NOMO-1 (cell line): ENCODE data around the gene NABP1.
"Not testable (repeated sequence)": the region's sequence is repeated elsewhere in the genome, so short reads cannot be mapped to it uniquely, and the experiment has no call there.

Experiments used
- DNase-seq, 2 experiments: peaks; one replicate each; lab custom pipeline; 2025; ENCODE audit not compliant: unreplicated experiment in 2 of 2; lab: John Stamatoyannopoulos, UW

Gene NABP1, protein sequence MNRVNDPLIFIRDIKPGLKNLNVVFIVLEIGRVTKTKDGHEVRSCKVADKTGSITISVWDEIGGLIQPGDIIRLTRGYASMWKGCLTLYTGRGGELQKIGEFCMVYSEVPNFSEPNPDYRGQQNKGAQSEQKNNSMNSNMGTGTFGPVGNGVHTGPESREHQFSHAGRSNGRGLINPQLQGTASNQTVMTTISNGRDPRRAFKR

DNA sequence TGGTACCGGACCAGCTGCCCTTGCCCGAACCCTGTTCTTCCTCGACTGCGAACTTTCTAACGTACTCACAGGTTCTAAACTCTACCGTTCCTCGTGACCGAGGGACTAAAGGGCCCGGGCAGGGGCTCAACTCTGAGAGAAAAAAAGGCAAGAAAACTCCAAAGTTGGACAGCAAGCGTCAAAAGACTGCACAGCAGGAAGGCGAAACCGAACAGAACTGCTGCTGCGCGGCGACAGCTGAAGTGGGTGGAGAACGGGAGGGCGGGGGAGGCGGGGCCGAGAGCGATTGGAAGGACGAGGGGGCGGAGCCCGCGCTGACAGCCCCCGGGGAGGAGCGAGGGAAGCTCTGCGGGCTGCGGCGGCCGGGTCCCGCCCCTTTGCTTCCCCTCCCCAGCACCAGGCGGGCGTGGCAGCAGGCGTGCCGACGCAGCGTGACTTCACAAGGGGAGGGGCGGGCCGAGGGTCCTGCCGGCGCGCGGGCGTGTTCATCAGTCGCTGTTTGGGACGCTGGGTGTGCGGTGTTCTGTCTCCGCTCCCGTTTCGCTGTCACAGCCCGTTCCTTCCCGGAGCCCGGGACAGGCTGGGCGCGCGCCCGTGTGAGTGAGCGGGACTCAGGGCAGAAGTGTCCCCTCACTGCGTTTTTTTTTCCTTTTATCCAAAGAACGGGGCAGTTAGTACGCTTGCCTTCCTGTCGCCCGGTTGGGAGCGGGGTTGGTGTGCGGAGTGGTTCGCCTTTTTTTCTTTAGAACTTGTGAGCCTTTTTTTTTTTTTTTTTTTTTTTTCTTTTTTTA is at the start of gene NABP1:
TSS of gene NABP1 (plus strand) at position 491 of the 791 bp plus-strand sequence. CDS start 479 bp downstream, outside the sequence.
- DNase-seq: peak; percentile 97 to 98

DNA sequence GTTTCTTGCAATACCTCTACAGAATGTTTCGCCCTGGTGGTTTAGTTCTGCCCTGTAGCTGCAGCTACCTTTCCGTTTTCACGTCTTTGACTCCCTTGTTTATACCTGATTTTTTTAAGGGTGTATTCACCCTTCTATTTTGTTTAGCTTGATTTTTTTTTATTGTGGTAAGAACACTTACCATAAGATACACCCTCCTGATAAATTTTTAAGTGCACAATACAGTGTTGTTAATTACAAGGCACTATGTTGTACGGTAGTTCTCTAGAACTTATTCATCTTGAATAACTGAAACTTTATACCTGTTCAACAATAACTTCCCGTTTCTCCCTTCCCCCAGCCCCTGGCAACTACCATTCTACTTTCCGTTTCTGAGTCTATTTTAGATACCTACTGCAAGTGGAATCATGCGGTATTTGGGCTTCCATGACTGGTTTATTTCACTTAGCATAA is 48.9 kb upstream of the NABP1 start:
- no peak for DNase-seq

DNA sequence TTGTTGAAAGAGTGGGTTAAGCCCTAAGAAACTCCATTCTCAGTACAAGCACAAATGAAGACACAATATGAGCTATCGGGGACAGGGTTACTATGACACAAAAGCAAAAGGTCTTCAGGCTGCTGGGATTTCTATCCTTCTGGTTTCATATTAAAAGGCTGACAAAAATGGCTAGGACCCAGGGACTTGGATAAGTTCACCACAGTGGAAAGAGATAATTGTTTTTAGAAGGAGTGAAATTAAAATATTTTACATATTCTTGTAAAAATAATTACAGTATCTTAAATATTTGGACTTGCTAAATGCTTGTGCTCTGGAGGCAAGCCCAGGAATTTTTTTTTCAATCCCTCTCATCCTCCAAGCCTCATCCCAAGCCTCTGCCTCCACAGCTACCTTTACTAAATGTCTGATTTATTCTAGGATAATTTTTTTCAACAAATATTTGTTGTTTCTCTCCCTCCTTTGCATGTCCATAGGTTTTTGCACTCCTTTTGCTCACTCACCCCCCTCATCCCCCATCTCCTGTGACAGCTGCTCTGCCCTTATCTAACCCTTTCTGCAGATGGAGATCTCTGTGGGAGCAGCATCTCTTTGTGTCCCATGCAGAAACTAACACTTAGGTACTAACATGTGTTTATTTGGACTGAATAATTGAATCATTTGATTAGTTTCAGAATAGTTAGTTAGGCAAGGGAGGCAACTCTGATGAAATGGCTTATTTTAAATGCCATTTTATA is 47.8 kb upstream of the NABP1 start:
- no peak for DNase-seq

DNA sequence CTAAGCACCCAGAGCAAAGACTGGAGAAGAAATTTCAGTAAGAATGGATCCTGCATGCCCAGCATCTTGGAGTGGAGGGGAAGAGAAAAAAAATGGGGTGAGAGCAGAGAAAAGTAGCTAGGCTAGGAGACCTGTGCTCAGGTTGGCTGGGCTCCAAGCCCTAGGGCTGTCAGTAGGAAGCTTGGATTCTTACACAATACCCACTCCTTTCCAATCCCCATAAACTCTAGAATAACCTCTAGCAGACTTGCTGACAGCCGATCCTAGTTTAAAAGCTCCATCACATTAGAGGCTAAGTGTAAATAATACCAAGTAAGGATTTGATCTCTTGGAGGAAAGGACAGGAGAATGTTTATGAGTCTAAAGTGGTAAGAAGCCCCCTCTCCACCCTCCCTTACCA is 46.2 kb upstream of the NABP1 start:
- DNase-seq: no peak

DNA sequence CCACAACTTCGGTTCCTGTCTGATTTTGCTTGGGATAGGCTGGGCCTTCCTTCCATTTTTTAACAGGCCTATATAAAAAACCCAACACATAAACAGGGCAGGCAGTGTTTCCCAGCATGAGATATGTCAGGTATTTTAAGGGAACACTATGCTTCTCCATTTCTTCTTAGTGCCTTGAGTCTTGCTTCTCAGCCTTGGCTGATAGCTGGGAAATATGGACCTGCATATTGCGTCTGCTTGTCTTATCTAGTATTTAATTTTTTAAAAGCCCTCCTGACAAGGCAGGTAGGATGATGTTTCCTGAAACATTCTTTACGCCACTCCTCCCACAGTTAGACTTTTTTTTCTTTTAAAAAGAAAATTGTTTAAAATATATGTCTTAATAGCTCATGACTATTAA is 45.5 kb upstream of the NABP1 start:
- no peak for DNase-seq

DNA sequence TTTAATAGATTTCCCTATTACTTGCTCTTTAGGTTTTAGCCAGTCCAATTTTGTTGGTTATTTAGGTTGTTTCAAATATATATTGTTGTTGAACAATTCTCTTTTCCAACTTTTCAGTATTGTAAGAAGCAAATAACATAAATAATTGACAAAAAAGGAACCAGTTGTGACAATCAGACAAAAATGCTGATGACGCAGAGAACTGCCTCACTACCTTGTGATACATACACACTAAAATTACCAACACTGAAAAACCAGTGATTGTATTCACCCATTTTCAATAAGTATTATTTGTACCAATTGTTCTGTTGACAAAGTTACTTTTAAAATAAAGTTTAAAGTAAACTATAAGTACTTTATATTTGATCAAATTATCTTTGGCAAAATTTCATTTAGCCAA is 43.1 kb upstream of the NABP1 start:
- no peak for DNase-seq

DNA sequence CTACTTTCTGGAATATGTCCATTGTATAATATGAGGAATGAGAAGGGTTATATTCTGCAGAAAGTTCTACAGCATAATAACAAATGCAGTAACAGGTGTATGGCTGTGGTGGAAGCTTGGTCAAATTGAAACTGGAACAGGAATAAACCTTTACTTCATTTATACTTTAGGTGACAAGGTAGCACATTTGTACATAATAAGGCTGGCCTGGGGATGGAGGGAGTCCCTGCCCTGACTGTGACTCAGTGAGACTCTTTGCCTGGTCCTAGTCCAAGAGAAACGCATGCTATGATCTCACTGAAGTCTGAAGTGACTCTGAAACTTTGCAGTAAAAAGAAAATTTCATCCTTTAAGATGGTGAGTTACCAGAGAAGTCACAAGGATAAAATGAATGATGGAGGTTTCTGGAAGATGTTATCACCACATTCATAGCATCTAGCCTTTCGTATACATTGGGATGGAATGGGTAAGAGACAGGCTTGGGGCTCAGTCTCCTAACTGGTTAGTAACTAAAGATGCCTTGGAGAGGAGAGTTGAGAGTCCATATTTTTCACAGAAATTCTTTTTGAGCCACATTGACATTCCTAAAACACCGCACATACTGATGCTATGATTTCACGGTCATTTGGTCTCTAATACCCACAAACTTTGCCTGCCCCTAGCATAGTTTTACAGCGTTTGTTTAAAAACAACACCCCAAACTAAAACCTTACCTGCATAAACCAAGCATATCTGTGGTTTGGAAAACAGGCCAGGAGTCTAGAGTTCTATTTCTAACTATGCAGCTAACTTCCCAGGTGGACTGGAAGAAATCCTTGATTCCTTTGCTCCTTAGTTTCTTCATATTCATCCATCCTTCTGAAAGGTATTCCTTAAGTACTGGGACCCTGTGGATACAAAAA is 42.4 kb upstream of the NABP1 start:
- DNase-seq: no peak

DNA sequence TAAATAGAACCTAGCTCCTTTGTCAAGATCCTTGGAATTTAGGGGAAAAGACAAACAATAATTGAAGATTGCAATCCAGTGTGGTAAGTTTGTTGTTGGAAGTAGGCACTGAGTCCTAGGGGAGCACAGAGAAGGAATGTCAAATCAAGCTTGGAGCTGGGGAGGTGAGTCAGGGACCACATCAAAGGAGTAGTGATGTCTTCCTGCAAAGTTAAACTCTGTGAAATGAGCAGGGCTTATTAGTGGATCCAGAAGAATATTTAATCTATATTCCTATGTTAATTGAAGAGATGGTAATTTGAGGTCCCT is 41.7 kb upstream of the NABP1 start:
- DNase-seq: no peak

DNA sequence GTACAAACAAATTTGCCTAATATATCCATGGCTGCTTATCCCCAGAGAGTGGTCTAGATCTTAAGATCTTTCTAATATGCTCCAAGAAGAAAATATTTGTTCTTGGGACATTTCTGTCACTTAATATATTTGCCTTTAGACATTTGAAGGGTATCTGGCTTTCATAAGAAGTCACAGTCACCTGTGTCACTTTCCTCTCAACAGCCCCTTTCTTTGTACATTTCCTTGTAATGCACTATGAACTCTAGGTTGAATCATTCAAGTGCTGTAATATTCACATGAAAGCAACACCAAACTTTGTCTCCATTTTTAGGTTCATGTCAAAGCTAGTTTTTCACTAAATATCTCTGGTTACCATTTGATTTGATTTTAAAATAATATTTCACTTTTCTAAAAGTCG is 41.4 kb upstream of the NABP1 start:
- DNase-seq: no peak

DNA sequence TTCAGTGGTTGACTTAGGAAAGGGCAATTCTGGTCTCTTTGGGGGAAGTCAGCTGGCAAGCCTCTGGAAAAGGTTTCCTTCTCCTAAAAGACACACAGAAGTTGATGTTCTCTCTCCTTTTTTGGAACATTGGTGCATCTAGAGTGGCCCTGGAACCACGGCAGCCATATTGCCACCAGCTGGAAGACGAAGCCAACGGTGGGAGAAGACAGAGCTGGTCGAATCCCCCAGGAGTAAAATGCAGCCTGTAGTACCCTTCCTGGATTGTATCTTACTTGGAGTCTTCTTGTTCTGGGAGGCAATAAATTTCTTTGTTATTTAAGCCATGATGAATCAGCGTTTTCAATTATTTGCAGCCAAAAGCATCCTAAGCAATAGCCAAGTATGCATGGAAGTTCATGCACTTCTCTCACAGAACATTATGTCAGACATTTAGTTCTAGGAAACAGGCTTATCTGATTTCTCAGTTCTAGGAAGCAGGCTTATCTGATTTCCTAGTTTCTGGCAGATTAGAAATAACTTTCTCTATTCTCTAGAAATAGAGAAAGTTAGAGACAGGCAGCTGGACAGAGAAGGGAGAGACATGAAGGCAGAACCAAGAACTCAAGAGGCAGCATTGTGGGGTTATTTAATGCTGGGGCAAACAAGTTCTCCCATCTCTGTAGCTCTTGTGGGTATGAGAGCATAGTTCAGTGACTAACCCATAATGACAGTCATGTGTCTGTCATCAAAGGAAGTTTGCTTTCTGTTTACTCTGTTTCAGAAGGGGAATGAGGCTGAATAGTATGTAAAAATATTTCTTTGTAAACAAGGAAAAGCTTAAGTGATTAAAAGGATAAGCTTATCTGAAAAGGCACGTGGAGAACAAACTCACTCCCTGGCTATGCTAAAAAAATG is 40.5 kb upstream of the NABP1 start:
- DNase-seq: peak in 1 of 2 experiments; percentile 73

DNA sequence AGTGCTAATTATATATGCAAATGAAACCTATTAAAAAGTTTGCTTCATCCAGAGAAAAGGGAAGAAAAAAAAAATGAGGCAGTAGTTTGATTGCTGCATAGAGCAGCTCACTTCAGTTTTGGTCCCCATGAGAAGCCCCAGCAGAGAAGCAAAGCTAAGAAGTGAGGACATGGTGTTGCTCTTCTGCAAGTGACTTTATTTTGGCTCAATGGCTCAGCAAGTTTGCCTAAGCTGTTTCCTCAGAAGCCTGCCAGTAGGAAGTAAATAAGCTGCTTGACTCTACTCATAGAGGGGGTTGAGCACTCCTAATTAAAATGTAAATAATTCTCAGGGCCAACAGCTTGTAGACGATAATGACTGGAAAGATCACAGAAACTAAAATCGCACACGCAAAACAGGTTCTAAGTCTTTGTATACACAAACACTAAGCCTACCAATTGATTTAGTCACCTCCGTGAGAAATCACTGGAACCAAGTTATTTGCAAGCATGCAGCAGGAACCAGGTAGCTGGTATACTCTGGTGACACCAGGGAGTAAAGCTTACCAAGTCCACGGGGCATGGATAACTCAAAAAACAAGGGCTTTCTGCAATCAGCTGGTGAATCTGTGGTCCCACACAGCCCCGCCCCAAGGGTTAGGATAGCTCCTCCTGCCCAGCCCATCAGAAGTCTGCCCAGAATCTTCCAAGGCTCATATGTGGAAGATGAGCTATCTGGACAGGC is 39.7 kb upstream of the NABP1 start:
- DNase-seq: peak; percentile 41 to 73

DNA sequence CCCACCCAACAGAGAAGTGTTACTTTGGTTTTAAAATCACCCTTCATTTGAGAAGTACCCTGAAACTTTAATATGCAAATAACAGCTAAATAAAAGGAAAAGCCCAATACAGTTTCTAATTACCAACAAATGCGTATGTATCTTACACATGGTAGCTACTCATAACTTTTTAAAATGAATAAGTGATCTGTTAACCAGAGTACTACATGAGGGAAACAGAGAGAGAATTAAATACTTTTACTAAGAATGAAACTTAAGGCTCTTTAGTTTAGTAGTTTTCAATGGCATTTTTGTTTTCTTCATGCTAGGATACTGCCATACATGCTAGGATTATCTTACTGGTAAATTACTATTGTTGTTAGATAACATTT is 39.1 kb upstream of the NABP1 start:
- no peak for DNase-seq

DNA sequence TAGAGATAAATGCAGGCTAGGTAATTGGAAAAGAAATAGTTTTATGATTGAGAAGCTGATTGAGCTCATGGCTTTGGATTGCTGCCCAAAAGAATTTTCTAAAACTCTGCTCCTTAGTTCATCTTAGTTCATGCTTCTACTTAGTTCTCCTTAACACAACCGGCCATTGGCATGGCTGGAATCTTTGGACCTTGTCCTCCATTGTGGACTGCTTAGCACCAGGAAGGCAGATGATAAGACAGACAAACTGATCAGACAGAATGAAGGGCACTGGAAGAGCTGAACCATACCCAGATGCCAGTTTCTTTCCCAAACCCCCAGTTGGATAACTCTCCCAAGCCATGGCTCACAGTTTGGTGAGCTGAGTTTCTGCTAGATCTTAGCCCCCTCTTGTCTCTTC is 36.3 kb upstream of the NABP1 start:
- no peak for DNase-seq

DNA sequence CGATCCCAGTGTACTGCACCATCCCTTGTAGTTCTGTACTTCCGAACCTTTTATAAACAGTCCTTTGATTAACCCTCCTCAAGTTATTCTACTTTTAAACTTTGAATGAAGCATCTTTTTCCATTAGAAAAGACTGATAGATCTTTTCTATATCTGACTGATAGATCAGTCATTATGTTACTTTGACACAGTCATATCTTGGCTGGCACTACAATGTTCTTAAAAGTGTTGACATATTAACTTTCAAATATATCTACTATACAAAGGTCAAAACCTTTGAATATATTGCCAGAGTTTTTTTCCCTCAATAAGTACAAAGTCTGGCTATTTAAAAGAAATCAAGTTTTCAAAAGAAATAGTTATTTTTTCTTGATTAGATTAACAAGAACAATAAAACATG is 35.4 kb upstream of the NABP1 start:
- DNase-seq: no peak

DNA sequence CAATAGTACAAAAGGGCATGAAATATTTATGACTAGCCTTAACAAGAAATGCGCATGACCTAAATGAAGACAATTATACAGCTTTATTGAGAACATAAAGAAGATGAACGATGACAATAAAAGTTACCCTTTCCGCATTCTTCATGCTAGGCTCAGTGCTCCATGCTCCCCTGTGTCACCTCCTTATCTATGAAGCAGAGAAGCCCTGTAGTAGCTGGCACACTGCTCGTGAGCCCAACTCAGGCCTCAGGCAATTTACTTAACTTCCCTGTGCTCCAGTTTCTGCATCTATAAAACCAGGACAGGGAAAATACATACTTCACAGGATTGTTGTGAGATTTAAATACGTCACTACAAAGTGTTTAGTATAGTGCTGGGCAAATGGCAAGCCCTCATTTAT is 34.5 kb upstream of the NABP1 start:
- no peak for DNase-seq

DNA sequence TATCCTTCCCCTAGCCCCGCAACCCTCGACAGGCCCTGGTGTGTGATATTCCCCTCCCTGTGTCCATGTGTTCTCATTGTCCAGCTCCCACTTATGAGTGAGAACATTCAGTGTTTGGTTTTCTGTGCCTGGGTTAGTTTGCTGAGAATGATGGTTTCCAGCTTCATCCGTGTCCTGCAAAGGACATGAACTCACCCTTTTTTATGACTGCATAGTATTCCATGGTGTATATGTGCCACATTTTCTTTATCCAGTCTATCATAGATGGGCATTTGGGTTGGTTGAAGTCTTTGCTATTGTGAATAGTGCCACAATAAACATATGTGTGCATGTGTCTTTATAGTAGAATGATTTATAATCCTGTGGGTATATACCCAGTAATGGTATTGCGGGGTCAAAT is 33.3 kb upstream of the NABP1 start:
- not testable (repeated sequence) for DNase-seq

DNA sequence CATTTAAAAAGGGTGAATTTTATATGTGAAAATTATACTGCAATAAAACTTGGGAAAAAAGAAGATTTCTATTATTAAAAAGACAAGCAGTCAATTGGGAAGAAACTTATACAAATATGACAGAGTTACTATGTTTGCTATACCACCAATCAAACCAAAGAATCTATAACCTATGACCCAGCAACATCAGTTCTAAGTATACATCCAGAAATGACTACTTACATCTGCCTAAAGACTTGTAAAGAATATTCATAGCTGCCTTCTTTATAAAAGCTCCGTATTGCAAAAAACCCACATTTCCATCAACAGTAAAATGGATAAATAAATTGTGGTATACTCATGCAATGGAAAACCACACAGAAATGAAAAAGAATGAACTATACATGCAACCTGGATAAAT is 32.9 kb upstream of the NABP1 start:
- DNase-seq: no peak

DNA sequence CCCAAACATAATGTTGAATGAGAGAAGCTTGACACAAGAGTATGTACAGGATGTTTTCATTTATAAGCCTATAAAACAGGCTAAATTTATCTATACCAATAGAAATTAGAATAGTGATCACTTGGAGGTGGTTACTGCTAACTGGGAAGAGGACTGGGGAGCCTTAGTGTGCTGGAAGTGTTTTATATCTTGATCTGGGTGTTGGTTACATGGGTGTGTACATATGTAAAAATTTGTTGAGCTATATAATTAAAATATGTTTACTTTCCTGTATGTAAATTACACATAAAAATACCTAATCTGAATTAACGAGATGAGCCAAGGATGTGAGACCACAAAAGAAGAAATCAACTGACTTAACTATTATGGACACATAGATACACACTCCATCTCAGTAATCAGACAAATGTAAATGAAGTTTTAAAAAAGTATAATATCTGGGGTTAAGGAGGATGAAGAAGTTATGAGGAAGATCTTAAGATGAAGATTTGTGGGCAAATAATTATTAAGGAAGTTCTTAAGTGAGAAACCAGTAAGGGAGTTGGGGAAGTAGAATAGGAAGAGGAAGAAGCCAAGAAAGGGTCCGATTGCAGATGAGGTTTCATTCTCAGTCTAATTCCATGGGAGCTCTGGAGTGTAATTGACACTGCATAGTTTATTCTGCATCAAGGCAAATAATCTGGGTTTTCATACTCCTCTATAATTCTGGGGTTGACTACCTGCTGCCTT is 32.3 kb upstream of the NABP1 start:
- peak; percentile 15 to 25 for DNase-seq
